SK-N-SH treated with all-trans-retinoic acid at 6 μM for 48 hours (cell line): Measurements from ENCODE around the gene SLC5A6.

Experiments used
- ATAC-seq: fragments of 200-7000 bp; cut with Tn5 transposase; 3 replicates; pipeline ENCODE4 v1.9.1; 2020; ENCODE audit warnings: mild to moderate bottlenecking, moderate library complexity
- ARNTL ChIP-seq: fragments of 450-650 bp; formaldehyde crosslinking; IDR thresholded peaks from 2 replicates; pipeline ENCODE4 v1.5.0; 2020; ENCODE audit warnings: low read depth, mild to moderate bottlenecking, moderate library complexity, borderline replicate concordance
- CREB5 ChIP-seq: fragments of 250-450 bp; sonication (Bioruptor Pico); IDR thresholded peaks from 2 replicates; pipeline ENCODE4 v1.5.1; 2020; ENCODE audit warnings: low read depth, mild to moderate bottlenecking, moderate library complexity
- CSDC2 ChIP-seq: fragments of 250-450 bp; sonication (Bioruptor Pico); IDR thresholded peaks from 2 replicates; pipeline ENCODE4 v1.5.0; 2020; ENCODE audit warnings: mild to moderate bottlenecking, moderate library complexity
- ESRRG ChIP-seq: fragments of 250-450 bp; sonication (Bioruptor Pico); IDR thresholded peaks from 2 replicates; pipeline ENCODE4 v1.6.1; 2021; ENCODE audit warnings: mild to moderate bottlenecking
- GLIS3 ChIP-seq: fragments of 250-450 bp; sonication (Bioruptor Pico); IDR thresholded peaks from 2 replicates; pipeline ENCODE4 v1.5.0; 2020; ENCODE audit warnings: mild to moderate bottlenecking, moderate library complexity
- ISL1 ChIP-seq: fragments of 250-450 bp; sonication (Bioruptor Pico); IDR thresholded peaks from 2 replicates; pipeline ENCODE4 v2.1.2; 2022; ENCODE audit warnings: mild to moderate bottlenecking, moderate library complexity
- OSR1 ChIP-seq: fragments of 250-450 bp; sonication (Bioruptor Pico); IDR thresholded peaks from 2 replicates; pipeline ENCODE4 v1.8.0; 2022; ENCODE audit warnings: moderate library complexity, mild to moderate bottlenecking, inconsistent platforms
- PATZ1 ChIP-seq: fragments of 250-450 bp; sonication (Bioruptor Pico); IDR thresholded peaks from 2 replicates; pipeline ENCODE4 v1.8.0; 2020; ENCODE audit warnings: mild to moderate bottlenecking, moderate library complexity, borderline replicate concordance
- POU6F1 ChIP-seq: fragments of 250-450 bp; sonication (Bioruptor Pico); IDR thresholded peaks from 2 replicates; pipeline ENCODE4 v1.8.0; 2021; ENCODE audit warnings: low read depth, mild to moderate bottlenecking, moderate library complexity, borderline replicate concordance
- PPARA ChIP-seq: fragments of 250-450 bp; sonication (Bioruptor Pico); IDR thresholded peaks from 2 replicates; pipeline ENCODE4 v1.5.0; 2020; ENCODE audit warnings: mild to moderate bottlenecking, borderline replicate concordance
- RARB ChIP-seq: fragments of 250-450 bp; sonication (Bioruptor Pico); IDR thresholded peaks from 2 replicates; pipeline ENCODE4 v1.8.0; 2021; ENCODE audit warnings: mild to moderate bottlenecking, moderate library complexity
- SNAI2 ChIP-seq: fragments of 250-450 bp; sonication (Bioruptor Pico); IDR thresholded peaks from 2 replicates; pipeline ENCODE4 v1.5.0; 2020; ENCODE audit warnings: mild to moderate bottlenecking, moderate library complexity
- TCF4 ChIP-seq: fragments of 250-450 bp; sonication (Bioruptor Pico); IDR thresholded peaks from 2 replicates; pipeline ENCODE4 v1.8.0; 2021; ENCODE audit warnings: mild to moderate bottlenecking, moderate library complexity, borderline replicate concordance
- ZC3H10 ChIP-seq: fragments of 250-450 bp; sonication (Bioruptor Pico); IDR thresholded peaks from 2 replicates; pipeline ENCODE4 v1.5.1; 2021; ENCODE audit warnings: mild to moderate bottlenecking, moderate library complexity
- ZFP30 ChIP-seq: fragments of 450-650 bp; formaldehyde crosslinking; IDR thresholded peaks from 2 replicates; pipeline ENCODE4 v1.5.0; 2022; ENCODE audit warnings: mild to moderate bottlenecking, moderate library complexity
- ZNF565 ChIP-seq: fragments of 450-650 bp; formaldehyde crosslinking; conservative IDR thresholded peaks from 2 replicates; pipeline ENCODE4 v1.5.0; 2020; ENCODE audit warnings: low read depth, mild to moderate bottlenecking, moderate library complexity
- ZNF70 ChIP-seq: fragments of 450-650 bp; formaldehyde crosslinking; IDR thresholded peaks from 2 replicates; pipeline ENCODE4 v1.5.0; 2020; ENCODE audit warnings: mild to moderate bottlenecking, moderate library complexity
- ZNF8 ChIP-seq: fragments of 450-650 bp; formaldehyde crosslinking; IDR thresholded peaks from 2 replicates; pipeline ENCODE4 v1.5.0; 2020; ENCODE audit warnings: mild to moderate bottlenecking, moderate library complexity

The SLC5A6 gene

GRCh38 chr2:27170581-27171337 lies 41.3 kb downstream of the SLC5A6 start (continued):
- no peak for TF ChIP-seq TCF4 (CRISPR knock-in tag)
- no peak for TF ChIP-seq ZFP30 (CRISPR knock-in tag)
- TF ChIP-seq POU6F1 (CRISPR knock-in tag), result no peak

GRCh38 chr2:27164960-27165763 lies 46.9 kb downstream of the SLC5A6 start:
- no peak for ATAC-seq
- no peak for TF ChIP-seq RARB (CRISPR knock-in tag)
- TF ChIP-seq ZNF565 (CRISPR knock-in tag), result no peak
- TF ChIP-seq ARNTL (CRISPR knock-in tag), result no peak
- no peak for TF ChIP-seq GLIS3 (CRISPR knock-in tag)
- TF ChIP-seq ESRRG (CRISPR knock-in tag), result no peak
- TF ChIP-seq CREB5, result no peak
- no peak for TF ChIP-seq SNAI2 (CRISPR knock-in tag)
- TF ChIP-seq ZFP30 (CRISPR knock-in tag), result no peak
- TF ChIP-seq ZNF8 (CRISPR knock-in tag), result no peak
- no peak for TF ChIP-seq PATZ1 (CRISPR knock-in tag)
- no peak for TF ChIP-seq ISL1 (CRISPR knock-in tag)
- no peak for TF ChIP-seq OSR1 (CRISPR knock-in tag)
- TF ChIP-seq PPARA, result no peak
- TF ChIP-seq POU6F1 (CRISPR knock-in tag), result no peak
- TF ChIP-seq ZC3H10 (CRISPR knock-in tag), result no peak

GRCh38 chr2:27162151-27163121 lies 49.6 kb downstream of the SLC5A6 start:
- ATAC-seq, result no peak
- TF ChIP-seq ARNTL (CRISPR knock-in tag) (no peak), CREB5 (no peak), ZNF8 (CRISPR knock-in tag) (no peak), ISL1 (CRISPR knock-in tag) (no peak), CSDC2 (CRISPR knock-in tag) (no peak), SNAI2 (CRISPR knock-in tag) (no peak), ZNF70 (CRISPR knock-in tag) (no peak)
- TF ChIP-seq, all 23 proteins: peak for 0
